Measurements from ENCODE around the gene RHBG. TPM values are rescaled to one million over a fixed set of nuclear protein-coding genes. Genes with fewer than 3 reads are reported as not detected.

The RHBG gene
- total and polyA plus RNA-seq, 9 donors = 0.13 to 1.2 (median 0.49) TPM; not detected in 6

- DNase-seq = no peak
- Histone ChIP-seq H3K36me3 (ENCODE audit: control insufficient read depth, insufficient read depth, low read length) (no peaks in the 10 kb centered on the region), H3K27ac (ENCODE audit: low read length) (no peak overlapping the region), H3K4me1 (ENCODE audit: control insufficient read depth, insufficient read depth, low read length) (peaks cover 13% of the 10 kb centered on the region), H3K9me3 (replicated peaks; ENCODE audit: control insufficient read depth, low read depth, low read length) (no peaks in the 10 kb centered on the region), H3K4me3 (ENCODE audit: low read length) (no peak overlapping the region), H3K27me3 (ENCODE audit: control insufficient read depth, insufficient read depth, low read length) (peaks cover 91% of the 10 kb centered on the region)
- WGBS (ENCODE audit: insufficient coverage) = no CpG with 5 or more reads among the region's 1 CpG
Measured at GRCh38 chr1:156433602-156434001, 64.6 kb downstream of the RHBG start.

Other genes starting within 250 kb of the RHBG start
- 2.5 TPM for gene SEMA4A, start 215.6 kb upstream of the RHBG start, total RNA-seq
- 1 to 10 TPM; 1.5 to 5.4 (median 3.3) TPM for gene SEMA4A, start 215.6 kb upstream of the RHBG start, polyA plus RNA-seq (ENCODE audit: insufficient read depth in 1 of 8, insufficient read length in 8 of 8, low replicate concordance in 1 of 8)
- gene SLC25A44, start 175.1 kb upstream of the RHBG start, total RNA-seq = 6.3 TPM
- gene SLC25A44, start 175.1 kb upstream of the RHBG start, polyA plus RNA-seq (ENCODE audit: insufficient read depth in 1 of 8, insufficient read length in 8 of 8, low replicate concordance in 1 of 8) = 10 to 100 TPM; 10.2 to 12.1 (median 11.1) TPM
- 51.8 TPM for gene PMF1, start 156.2 kb upstream of the RHBG start, total RNA-seq
- 10 to 100 TPM; 42.2 to 53.0 (median 43.7) TPM for gene PMF1, start 156.2 kb upstream of the RHBG start, polyA plus RNA-seq (ENCODE audit: insufficient read depth in 1 of 8, insufficient read length in 8 of 8, low replicate concordance in 1 of 8)
- gene BGLAP, start 127.0 kb upstream of the RHBG start, total RNA-seq = 1.2 TPM
- gene BGLAP, start 127.0 kb upstream of the RHBG start, polyA plus RNA-seq (ENCODE audit: insufficient read depth in 1 of 8, insufficient read length in 8 of 8, low replicate concordance in 1 of 8) = 1 to 10 TPM in 6 of 8 donors, under 1 TPM in 2; 0.55 to 3.5 (median 1.5) TPM
- gene PAQR6, start 121.2 kb upstream of the RHBG start, total RNA-seq = 1.2 TPM
- gene PAQR6, start 121.2 kb upstream of the RHBG start, polyA plus RNA-seq (ENCODE audit: insufficient read depth in 1 of 8, insufficient read length in 8 of 8, low replicate concordance in 1 of 8) = 1 to 10 TPM; 2.2 to 7.7 (median 4.9) TPM
- 42.8 TPM for gene SMG5, start 86.4 kb upstream of the RHBG start, total RNA-seq
- 10 to 100 TPM; 39.0 to 50.7 (median 47.0) TPM for gene SMG5, start 86.4 kb upstream of the RHBG start, polyA plus RNA-seq (ENCODE audit: insufficient read depth in 1 of 8, insufficient read length in 8 of 8, low replicate concordance in 1 of 8)
- 2.1 TPM for gene TMEM79, start 84.9 kb upstream of the RHBG start, total RNA-seq
- 1 to 10 TPM; 3.7 to 7.4 (median 4.8) TPM for gene TMEM79, start 84.9 kb upstream of the RHBG start, polyA plus RNA-seq (ENCODE audit: insufficient read depth in 1 of 8, insufficient read length in 8 of 8, low replicate concordance in 1 of 8)
- gene GLMP, start 73.5 kb upstream of the RHBG start, total RNA-seq = 24.3 TPM
- gene GLMP, start 73.5 kb upstream of the RHBG start, polyA plus RNA-seq (ENCODE audit: insufficient read depth in 1 of 8, insufficient read length in 8 of 8, low replicate concordance in 1 of 8) = 10 to 100 TPM; 17.7 to 29.1 (median 23.8) TPM
- gene VHLL, start 69.9 kb upstream of the RHBG start, total RNA-seq = not detected
- gene VHLL, start 69.9 kb upstream of the RHBG start, polyA plus RNA-seq (ENCODE audit: insufficient read depth in 1 of 8, insufficient read length in 8 of 8, low replicate concordance in 1 of 8) = not detected
- 207 TPM for gene CCT3, start 30.9 kb upstream of the RHBG start, total RNA-seq
- gene CCT3, start 30.9 kb upstream of the RHBG start, polyA plus RNA-seq (ENCODE audit: insufficient read depth in 1 of 8, insufficient read length in 8 of 8, low replicate concordance in 1 of 8) = 100 to 1,000 TPM; 197 to 293 (median 225) TPM
- gene TSACC, start 30.7 kb upstream of the RHBG start, total RNA-seq = 0.27 TPM
- gene TSACC, start 30.7 kb upstream of the RHBG start, polyA plus RNA-seq (ENCODE audit: insufficient read depth in 1 of 8, insufficient read length in 8 of 8, low replicate concordance in 1 of 8) = 1 to 10 TPM in 1 of 8 donors, under 1 TPM in 7; 0.20 to 1.5 (median 0.58) TPM
- gene MEF2D, start 131.6 kb downstream of the RHBG start, total RNA-seq = 16.8 TPM
- gene MEF2D, start 131.6 kb downstream of the RHBG start, polyA plus RNA-seq (ENCODE audit: insufficient read depth in 1 of 8, insufficient read length in 8 of 8, low replicate concordance in 1 of 8) = 10 to 100 TPM; 48.8 to 75.3 (median 60.8) TPM
- 5.3 TPM for gene IQGAP3, start 203.4 kb downstream of the RHBG start, total RNA-seq
- 10 to 100 TPM in 2 of 8 donors, 1 to 10 TPM in 6; 5.7 to 11.8 (median 8.7) TPM for gene IQGAP3, start 203.4 kb downstream of the RHBG start, polyA plus RNA-seq (ENCODE audit: insufficient read depth in 1 of 8, insufficient read length in 8 of 8, low replicate concordance in 1 of 8)
- 0.09 TPM for gene TTC24, start 210.5 kb downstream of the RHBG start, total RNA-seq
- gene TTC24, start 210.5 kb downstream of the RHBG start, polyA plus RNA-seq (ENCODE audit: insufficient read depth in 1 of 8, insufficient read length in 8 of 8, low replicate concordance in 1 of 8) = under 1 TPM; 0.05 to 0.61 (median 0.20) TPM
- 36.0 TPM for gene NAXE, start 222.6 kb downstream of the RHBG start, total RNA-seq
- 10 to 100 TPM; 24.9 to 33.9 (median 28.6) TPM for gene NAXE, start 222.6 kb downstream of the RHBG start, polyA plus RNA-seq (ENCODE audit: insufficient read depth in 1 of 8, insufficient read length in 8 of 8, low replicate concordance in 1 of 8)
- gene GPATCH4, start 232.3 kb downstream of the RHBG start, total RNA-seq = 10.6 TPM
- 10 to 100 TPM; 23.7 to 32.9 (median 28.3) TPM for gene GPATCH4, start 232.3 kb downstream of the RHBG start, polyA plus RNA-seq (ENCODE audit: insufficient read depth in 1 of 8, insufficient read length in 8 of 8, low replicate concordance in 1 of 8)